HepG2 (cell line): ENCODE results near the gene CRAMP1. TPM values are rescaled to one million over a fixed set of nuclear protein-coding genes. Genes with fewer than 3 reads are reported as not detected.

Source experiments
- ARID2 ChIP-seq: sonication (generic); formaldehyde crosslinking; IDR thresholded peaks from 2 replicates; pipeline ENCODE4 v1.8.1; 2022; ENCODE audit warnings: mild to moderate bottlenecking, missing genetic modification reagents, borderline replicate concordance
- BHLHE40 ChIP-seq: IDR thresholded peaks from 2 replicates; pipeline ENCODE4 v1.6.1; 2011; ENCODE audit warnings: low read length, improper control_type of control experiment
- CTCF ChIP-seq: sonication (generic); formaldehyde crosslinking; IDR thresholded peaks from 2 replicates; pipeline ENCODE4 v1.5.0; 2020; ENCODE audit warnings: mild to moderate bottlenecking, missing genetic modification reagents, moderate library complexity
- ELF1 ChIP-seq: sonication (generic); formaldehyde crosslinking; IDR thresholded peaks from 2 replicates; pipeline ENCODE4 v1.4.0; 2020; ENCODE audit warnings: missing genetic modification reagents
- ETV6 ChIP-seq: sonication (generic); formaldehyde crosslinking; conservative IDR thresholded peaks from 2 replicates; pipeline ENCODE4 v1.4.0; 2020; ENCODE audit warnings: missing genetic modification reagents
- FOXA3 ChIP-seq: IDR thresholded peaks from 2 replicates; pipeline ENCODE4 v1.6.1; 2016; ENCODE audit warnings: missing genetic modification reagents, missing compliant biosample characterization
- FUBP1 ChIP-seq: sonication (generic); formaldehyde crosslinking; IDR thresholded peaks from 2 replicates; pipeline ENCODE4 v1.5.1; 2020; ENCODE audit warnings: missing genetic modification reagents, mild to moderate bottlenecking, borderline replicate concordance
- HMGA1 ChIP-seq: sonication (generic); formaldehyde crosslinking; conservative IDR thresholded peaks from 2 replicates; pipeline ENCODE4 v1.4.0; 2020; ENCODE audit warnings: missing genetic modification reagents
- JDP2 ChIP-seq: sonication (generic); formaldehyde crosslinking; IDR thresholded peaks from 2 replicates; pipeline ENCODE4 v1.8.1; 2022; ENCODE audit warnings: missing genetic modification reagents, borderline replicate concordance
- KAT8 ChIP-seq: IDR thresholded peaks from 2 replicates; pipeline ENCODE4 v1.6.1; 2016; ENCODE audit warnings: missing genetic modification reagents, missing compliant biosample characterization
- MLX ChIP-seq: IDR thresholded peaks from 2 replicates; pipeline ENCODE4 v1.6.1; 2016
- MXD4 ChIP-seq: IDR thresholded peaks from 2 replicates; pipeline ENCODE4 v1.6.1; 2016; ENCODE audit warnings: mild to moderate bottlenecking, missing biosample characterization, missing genetic modification reagents
- NCOA1 ChIP-seq: sonication (generic); formaldehyde crosslinking; IDR thresholded peaks from 2 replicates; pipeline ENCODE4 v1.9.0; 2021; ENCODE audit warnings: missing genetic modification reagents
- PITX1 ChIP-seq: sonication (generic); formaldehyde crosslinking; IDR thresholded peaks from 2 replicates; pipeline ENCODE4 v1.5.1; 2020; ENCODE audit warnings: mild to moderate bottlenecking, missing genetic modification reagents
- PRPF4 ChIP-seq: fragments of 200-400 bp; formaldehyde crosslinking; IDR thresholded peaks from 2 replicates; pipeline ENCODE4 v1.6.1; 2016; ENCODE audit warnings: low read length, low read depth; ENCODE audit not compliant: poor library complexity, severe bottlenecking
- RAD51 ChIP-seq: fragments of 450-650 bp; IDR thresholded peaks from 2 replicates; pipeline ENCODE4 v1.6.1; 2016; ENCODE audit warnings: borderline replicate concordance
- SP1 ChIP-seq, 2 experiments: fragments of 450-650 bp in 1 of 2; sonication (generic) in 1 of 2; formaldehyde crosslinking in 1 of 2; IDR thresholded peaks; 2 replicates each; pipeline versions ENCODE4 v1.4.0 to v1.6.1; 2016 to 2020; ENCODE audit warnings: missing genetic modification reagents in 1 of 2
- TAF15 ChIP-seq: fragments of 200-400 bp; formaldehyde crosslinking; IDR thresholded peaks from one replicate; pipeline ENCODE4 v1.6.1; 2018; ENCODE audit warnings: mild to moderate bottlenecking, low read depth, low read length; ENCODE audit not compliant: poor library complexity, severe bottlenecking
- TFAP4 ChIP-seq: sonication (generic); IDR thresholded peaks from 2 replicates; pipeline ENCODE4 v1.6.1; 2016; ENCODE audit warnings: low read depth, borderline replicate concordance
- YEATS2 ChIP-seq: sonication (generic); formaldehyde crosslinking; IDR thresholded peaks from 2 replicates; pipeline ENCODE4 v1.4.0; 2020; ENCODE audit warnings: missing genetic modification reagents, borderline replicate concordance
- ZFP36 ChIP-seq: fragments of 150-350 bp; IDR thresholded peaks from 2 replicates; pipeline ENCODE4 v1.6.1; 2018; ENCODE audit warnings: borderline replicate concordance, low read length, low read depth; ENCODE audit not compliant: partially characterized antibody
- ZNF225 ChIP-seq: sonication (generic); formaldehyde crosslinking; IDR thresholded peaks from 2 replicates; pipeline ENCODE4 v1.4.0; 2020; ENCODE audit warnings: mild to moderate bottlenecking, missing genetic modification reagents
- polyA plus RNA-seq, 8 experiments: library from polyadenylated mRNA; depleted of rRNA in 3 of 8; stranded (reverse) in 7 of 8; unstranded in 1 of 8; fragments of >200 nt; fragmentation: Illumina TruSeq in 4 of 8; extraction: Trizol in 4 of 8; gene quantifications; 2 replicates each; pipeline versions ENCODE4 v1.2.1 to v1.2.3, GENCODE V29; 2011 to 2016; ENCODE audit warnings: low read depth in 4 of 8, missing spikeins in 1 of 8, mixed read lengths in 1 of 8; ENCODE audit not compliant: insufficient read depth in 1 of 8
- total RNA-seq, 5 experiments: library from RNA; depleted of rRNA; stranded (reverse); fragments of >200 nt; fragmentation: Illumina TruSeq; extraction: Trizol; gene quantifications; 2 replicates each; pipeline ENCODE4 v1.2.3, GENCODE V29; 2016; ENCODE audit warnings: low read depth in 1 of 5

CRAMP1 gene
- total and polyA plus RNA-seq, 2 of the 13 experiments (the other 11 are each of a cell fraction or from before 2014, with no cell fraction given) = 6.8 to 9.7 TPM

- peak; percentile 69; the same call in 1 of the 2 replicates for TF ChIP-seq TFAP4
- TF ChIP-seq RAD51 = no peak
- TF ChIP-seq SP1 (IDR thresholded peaks at IDR 0.05) = no peak
- peak; percentile 97 for TF ChIP-seq SP1 (CRISPR knock-in tag; IDR thresholded peaks at IDR 0.05)
- TF ChIP-seq CTCF (CRISPR knock-in tag) = peak; percentile 86
- TF ChIP-seq FOXA3 (CRISPR knock-in tag) = peak; percentile 61
- no peak for TF ChIP-seq JDP2 (CRISPR knock-in tag)
- no peak for TF ChIP-seq PRPF4
- TF ChIP-seq HMGA1 (CRISPR knock-in tag) = no peak
- TF ChIP-seq YEATS2 (CRISPR knock-in tag) = no peak
- TF ChIP-seq PITX1 (CRISPR knock-in tag) = no peak
- no peak; the same call in 1 of the 2 replicates for TF ChIP-seq BHLHE40
- TF ChIP-seq ETV6 (CRISPR knock-in tag) = 0 out of 2 replicates have a peak, but pooled peaks have one; percentile 20
- TF ChIP-seq MLX = peak; percentile 24; the same call in 1 of the 2 replicates
- TF ChIP-seq TAF15 = peak; percentile 49
- peak; percentile 64; the same call in 1 of the 2 replicates for TF ChIP-seq KAT8 (CRISPR knock-in tag)
- peak; percentile 64 for TF ChIP-seq ELF1 (CRISPR knock-in tag)
- peak; percentile 66; the same call in 1 of the 2 replicates for TF ChIP-seq MXD4 (CRISPR knock-in tag)
- TF ChIP-seq NCOA1 = no peak
- no peak for TF ChIP-seq FUBP1 (CRISPR knock-in tag)
- TF ChIP-seq ZFP36 = no peak
- no peak for TF ChIP-seq ARID2 (CRISPR knock-in tag)
- TF ChIP-seq ZNF225 (CRISPR knock-in tag) = no peak; the same call in 1 of the 2 replicates
Measured at GRCh38 chr16:1705688-1706385, 93.7 kb downstream of the CRAMP1 start, which contains the start of gene MAPK8IP3 (continued).
